ENCODE measurements around the gene ARHGAP19.

DNA sequence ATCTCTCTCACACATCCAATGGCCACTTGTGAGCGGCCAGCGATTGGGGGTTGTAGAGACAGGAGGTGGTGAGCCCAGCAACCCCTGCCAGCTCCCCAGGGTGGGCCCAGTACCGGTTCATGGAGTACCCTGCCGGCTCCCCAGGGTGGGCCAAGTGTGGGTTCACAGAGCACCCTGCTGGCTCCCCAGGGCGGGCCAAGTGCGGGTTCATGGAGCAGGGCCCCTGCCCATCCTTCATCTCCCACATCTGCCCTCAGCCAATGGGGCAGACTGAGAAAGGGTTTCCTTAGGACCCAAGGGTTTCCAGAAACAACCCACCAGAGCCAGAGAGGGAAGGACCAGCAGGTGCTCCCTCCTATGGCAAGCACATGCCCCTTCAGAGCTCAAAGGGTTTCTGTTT, 85.3 kb downstream of the ARHGAP19 start:
- TF ChIP-seq, protein P1, sequence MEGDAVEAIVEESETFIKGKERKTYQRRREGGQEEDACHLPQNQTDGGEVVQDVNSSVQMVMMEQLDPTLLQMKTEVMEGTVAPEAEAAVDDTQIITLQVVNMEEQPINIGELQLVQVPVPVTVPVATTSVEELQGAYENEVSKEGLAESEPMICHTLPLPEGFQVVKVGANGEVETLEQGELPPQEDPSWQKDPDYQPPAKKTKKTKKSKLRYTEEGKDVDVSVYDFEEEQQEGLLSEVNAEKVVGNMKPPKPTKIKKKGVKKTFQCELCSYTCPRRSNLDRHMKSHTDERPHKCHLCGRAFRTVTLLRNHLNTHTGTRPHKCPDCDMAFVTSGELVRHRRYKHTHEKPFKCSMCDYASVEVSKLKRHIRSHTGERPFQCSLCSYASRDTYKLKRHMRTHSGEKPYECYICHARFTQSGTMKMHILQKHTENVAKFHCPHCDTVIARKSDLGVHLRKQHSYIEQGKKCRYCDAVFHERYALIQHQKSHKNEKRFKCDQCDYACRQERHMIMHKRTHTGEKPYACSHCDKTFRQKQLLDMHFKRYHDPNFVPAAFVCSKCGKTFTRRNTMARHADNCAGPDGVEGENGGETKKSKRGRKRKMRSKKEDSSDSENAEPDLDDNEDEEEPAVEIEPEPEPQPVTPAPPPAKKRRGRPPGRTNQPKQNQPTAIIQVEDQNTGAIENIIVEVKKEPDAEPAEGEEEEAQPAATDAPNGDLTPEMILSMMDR (IDR thresholded peaks at IDR 0.05; ENCODE audit: extremely low read depth in 1 of 2, insufficient read depth in 1 of 2, low read depth in 1 of 2, low read length in 2 of 2): no peak
- TF ChIP-seq POLR2A (IDR thresholded peaks at IDR 0.05; ENCODE audit: low read depth, low read length) (no peak), POLR2AphosphoS5 (IDR thresholded peaks at IDR 0.05; ENCODE audit: insufficient read depth, low read depth, low read length) (no peak), EZH2 (IDR thresholded peaks at IDR 0.05; ENCODE audit: borderline replicate concordance, low read depth, low read length, severe bottlenecking) (no peak), JUN (IDR thresholded peaks at IDR 0.05; ENCODE audit: borderline replicate concordance, insufficient read depth, insufficient read length, low read depth) (no peak), MYC (IDR thresholded peaks at IDR 0.05; ENCODE audit: low read depth, low read length) (no peak)
- TF ChIP-seq, protein P2, sequence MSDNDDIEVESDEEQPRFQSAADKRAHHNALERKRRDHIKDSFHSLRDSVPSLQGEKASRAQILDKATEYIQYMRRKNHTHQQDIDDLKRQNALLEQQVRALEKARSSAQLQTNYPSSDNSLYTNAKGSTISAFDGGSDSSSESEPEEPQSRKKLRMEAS (IDR thresholded peaks at IDR 0.05; ENCODE audit: insufficient read depth, insufficient read length): no peak

All from endothelial cell of umbilical vein (primary cell).